Measurements from ENCODE around the gene PRDM11.
"Not testable (repeated sequence)": the region's sequence is repeated elsewhere in the genome, so short reads cannot be mapped to it uniquely, and the experiment has no call there.

The PRDM11 gene

DNA sequence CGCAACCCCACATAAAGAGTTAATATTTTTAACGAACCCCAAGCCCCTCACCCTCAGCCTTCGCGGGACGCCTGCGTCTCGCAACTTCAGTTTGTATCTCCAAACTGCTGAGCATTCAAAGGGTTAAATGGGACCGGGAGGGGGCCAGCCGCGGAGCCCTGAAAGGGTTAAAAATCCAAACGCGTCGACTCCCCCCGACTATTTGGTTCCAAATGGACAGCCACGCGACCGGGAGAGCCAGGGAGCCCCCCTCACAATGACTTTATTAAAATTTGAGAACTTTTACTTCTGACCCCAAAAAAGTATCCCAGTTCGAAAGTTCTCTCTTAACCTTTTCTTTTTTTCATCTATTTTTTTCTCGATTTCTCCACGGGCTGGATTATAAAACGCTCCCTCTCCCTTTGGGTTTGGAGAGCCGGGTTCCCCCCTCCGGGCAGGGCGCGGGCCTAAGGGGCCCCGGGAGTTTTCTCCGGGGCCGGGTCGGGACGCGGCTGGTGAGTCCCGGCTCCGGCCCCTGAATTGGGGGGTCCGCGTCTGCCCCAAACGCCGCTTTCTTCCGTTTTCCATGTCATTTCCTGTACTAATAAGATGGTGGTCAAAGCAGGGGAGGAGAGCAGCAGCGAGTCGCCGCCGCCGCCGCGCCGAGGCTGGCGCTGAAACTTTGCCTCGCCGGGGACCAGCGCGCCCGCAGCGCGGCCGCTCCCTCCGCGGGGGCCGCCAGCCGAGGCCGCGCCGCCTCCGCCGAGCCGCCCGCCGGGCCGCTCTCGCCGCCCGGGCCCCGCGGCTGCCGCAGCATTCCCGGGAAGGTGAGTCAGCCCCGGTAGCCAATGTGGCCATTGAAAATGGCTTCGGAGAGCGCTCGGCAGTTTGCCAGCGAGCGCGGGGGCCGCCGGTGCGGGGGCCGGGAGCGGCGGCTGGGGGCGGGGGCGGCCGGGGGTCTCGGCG is at the start of gene PRDM11:
Gene PRDM11, plus strand, starts transcription at position 568 of the 945 bp plus-strand sequence. CDS start 35,128 bp downstream, outside the sequence.
- peak; percentile 42 for DNase-seq (ENCODE audit: low spot score)

DNA sequence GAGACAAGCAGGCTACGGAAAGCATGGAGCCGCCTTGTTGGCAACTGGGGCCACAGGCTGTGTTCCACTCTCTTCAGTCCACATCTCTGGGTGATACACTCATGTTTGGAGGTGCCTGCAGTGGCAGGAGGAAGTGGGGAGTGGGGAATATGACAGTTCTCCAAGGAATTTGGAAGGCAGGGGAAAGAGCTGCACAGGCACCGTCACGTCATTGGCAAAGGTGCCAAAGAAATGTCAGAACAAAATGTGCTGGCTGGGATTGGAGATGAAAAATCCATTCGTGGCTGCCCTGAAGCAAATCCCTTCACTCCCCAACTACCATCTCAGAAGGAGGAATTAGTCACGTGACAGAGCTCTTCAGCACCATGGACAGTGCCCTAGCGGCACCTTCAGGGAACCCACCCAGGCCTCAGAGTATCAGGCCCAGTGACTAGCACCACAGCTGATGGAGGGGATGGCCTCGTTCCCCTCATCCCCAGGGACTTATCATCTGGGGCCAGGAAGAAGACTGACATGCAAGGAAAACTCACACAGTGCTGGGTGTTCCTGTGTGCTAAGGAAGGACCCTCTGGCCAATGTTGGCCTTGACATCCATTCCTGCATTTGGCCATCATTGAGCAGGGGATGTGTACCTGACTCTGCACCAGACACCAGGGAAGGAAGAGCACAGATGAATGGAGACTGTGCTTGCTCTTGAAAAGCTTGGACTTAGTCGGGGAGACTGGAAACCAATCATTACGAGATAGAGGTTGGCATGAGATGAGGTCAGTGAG is 48.5 kb upstream of the PRDM11 start:
- DNase-seq (ENCODE audit: low spot score) = peak; percentile 78

DNA sequence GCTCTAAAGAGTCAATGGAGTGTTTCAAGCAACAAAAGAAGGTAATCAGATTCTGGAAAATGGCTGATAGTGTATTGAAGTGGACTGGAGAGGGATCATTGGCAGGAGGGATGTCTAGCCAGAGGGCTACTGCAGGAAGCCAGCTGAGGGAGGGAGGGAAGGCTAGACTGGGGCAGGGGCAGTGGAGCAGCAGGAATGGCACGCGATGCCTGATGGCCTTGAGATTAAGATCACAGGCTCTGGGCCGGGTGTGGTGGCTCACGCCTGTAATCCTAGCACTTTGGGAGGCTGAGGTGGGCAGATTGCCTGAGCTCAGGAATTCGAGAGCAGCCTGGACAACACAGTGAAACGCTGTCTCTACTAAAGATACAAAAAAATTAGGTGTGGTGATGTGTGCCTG is 47.5 kb upstream of the PRDM11 start:
- DNase-seq (ENCODE audit: low spot score) = no peak

DNA sequence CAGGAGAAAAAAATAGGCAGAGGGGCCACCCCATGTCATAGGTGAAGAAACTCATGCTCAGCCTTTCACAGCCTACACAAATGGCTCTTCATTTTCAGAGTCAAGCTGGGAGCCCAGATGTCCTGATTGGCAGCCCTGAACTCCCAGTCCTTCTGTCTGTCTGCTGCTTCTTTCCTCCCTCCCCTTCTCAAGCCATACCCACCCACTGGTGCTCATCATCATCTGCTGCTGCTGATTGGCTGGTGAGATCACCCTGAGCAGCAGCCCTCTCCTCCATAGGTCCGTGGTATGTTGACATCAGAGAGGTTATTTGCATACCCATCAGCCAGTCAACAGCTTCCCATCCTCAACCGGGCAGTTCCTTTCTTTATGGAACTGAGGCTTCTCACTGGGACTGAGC is 46.1 kb upstream of the PRDM11 start:
- peak; percentile 74 for DNase-seq (ENCODE audit: low spot score)

DNA sequence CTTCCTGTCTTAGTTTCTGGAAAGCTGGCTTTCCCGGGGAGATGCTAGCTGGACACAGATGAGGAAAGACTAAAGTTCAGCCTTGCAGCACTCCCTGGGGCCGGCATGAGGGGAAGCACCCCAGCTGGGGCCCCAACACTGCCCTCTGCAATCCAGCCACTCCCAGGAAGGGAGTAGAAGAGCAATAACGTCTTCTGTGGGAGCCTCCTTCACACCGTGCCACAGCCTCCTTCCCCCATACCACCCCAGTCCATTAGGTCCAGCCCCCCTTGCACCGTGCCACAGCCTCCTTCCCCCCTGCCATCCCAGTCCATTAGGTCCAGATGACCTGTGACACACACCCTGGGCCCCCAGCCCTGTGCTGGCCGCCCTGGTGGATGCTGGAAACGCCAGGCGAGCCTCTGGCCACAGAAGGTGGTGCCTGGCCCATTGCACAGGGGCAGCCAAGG is 44.1 kb upstream of the PRDM11 start:
- no peak for DNase-seq (ENCODE audit: low spot score)

DNA sequence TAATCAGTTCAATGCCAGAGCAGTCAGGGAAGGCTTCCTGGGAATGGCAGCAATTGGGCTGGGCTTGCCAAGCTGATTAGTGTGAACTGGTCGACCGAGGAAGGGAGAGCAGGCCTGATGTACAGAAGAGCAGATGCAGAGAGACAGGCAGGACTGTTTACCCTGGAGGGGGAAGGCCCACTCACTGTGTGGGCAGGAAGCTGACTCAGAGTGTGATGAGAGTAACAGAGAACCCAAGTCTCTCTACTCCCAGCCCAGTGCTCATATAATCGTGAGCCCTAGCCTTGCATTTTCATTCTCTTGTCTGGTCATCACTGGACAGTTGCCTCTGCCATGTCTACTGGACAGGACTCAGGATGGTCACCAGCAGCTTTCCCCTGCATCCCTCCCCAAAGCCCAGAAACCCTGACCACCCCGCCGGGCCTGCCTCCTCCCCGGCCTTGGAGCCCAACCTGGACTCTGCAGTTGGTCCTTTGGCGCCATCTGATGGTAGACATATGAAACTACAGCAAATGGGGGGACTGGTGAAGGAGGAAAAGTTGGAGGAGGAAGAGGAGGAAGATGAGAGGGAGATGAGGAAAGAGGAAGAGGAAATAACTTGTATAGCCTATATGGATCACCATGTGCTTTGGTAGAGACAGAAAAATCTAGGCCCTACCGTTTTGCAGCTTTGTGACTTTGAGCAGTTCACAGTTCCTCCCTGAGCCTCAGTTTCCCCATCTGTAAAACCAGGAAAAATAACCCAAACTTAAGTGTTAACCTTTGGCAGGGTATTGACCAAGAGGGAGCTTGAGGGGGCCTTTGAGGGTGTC is 43.4 kb upstream of the PRDM11 start:
- peak; percentile 84 for DNase-seq (ENCODE audit: low spot score)

DNA sequence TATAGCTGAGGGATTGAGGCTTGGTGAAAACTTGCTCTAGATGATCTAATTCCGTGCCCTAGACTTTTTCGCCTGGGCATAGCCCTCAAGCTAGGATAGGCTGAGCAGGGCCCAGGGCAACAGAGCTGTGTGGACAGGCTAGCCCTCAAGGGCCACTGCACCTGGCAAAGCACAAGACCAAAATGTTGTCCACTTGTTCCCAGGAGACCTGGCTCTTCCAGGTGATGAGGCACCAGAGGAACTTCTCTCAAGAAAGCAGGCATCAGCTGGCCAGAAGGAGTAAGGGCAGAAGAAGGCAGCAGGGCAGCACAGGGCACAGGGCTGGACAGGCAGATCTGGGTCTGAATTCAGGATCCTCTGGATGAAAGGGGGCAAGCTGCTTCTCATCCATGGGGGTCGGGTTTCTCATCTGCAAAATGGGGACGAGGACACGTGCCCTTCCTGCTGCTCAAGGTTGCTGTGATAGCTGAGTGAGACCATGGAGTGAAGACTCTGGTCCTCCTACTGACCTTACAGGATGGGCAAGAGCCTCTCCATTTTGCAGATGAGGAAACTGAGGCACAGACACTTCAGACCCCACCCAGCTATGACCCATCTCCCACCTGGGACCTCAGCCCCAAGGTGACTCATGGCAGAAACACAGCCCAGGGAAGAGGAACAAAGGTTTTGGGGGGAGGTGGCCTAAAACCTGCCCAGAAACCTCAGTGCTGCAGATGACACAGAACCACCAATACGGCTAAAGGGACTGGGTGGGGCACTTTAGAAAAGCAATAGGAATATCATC is 42.2 kb upstream of the PRDM11 start:
- DNase-seq (ENCODE audit: low spot score) = no peak

DNA sequence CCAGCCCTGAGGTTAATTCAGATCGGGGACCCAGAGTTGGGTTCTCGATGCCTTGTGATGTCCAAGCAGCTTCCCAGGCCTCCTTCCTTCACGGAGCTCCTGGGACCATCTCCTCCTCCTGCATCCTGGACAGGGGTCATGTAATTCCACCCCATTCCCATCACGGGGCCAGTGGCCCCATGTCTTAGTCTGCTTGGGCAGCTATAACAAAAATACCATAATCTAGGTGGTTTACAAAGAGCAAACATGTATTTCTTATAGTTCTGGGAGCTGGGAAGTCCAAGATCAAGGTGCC is 41.7 kb upstream of the PRDM11 start:
- DNase-seq (ENCODE audit: low spot score) = no peak

DNA sequence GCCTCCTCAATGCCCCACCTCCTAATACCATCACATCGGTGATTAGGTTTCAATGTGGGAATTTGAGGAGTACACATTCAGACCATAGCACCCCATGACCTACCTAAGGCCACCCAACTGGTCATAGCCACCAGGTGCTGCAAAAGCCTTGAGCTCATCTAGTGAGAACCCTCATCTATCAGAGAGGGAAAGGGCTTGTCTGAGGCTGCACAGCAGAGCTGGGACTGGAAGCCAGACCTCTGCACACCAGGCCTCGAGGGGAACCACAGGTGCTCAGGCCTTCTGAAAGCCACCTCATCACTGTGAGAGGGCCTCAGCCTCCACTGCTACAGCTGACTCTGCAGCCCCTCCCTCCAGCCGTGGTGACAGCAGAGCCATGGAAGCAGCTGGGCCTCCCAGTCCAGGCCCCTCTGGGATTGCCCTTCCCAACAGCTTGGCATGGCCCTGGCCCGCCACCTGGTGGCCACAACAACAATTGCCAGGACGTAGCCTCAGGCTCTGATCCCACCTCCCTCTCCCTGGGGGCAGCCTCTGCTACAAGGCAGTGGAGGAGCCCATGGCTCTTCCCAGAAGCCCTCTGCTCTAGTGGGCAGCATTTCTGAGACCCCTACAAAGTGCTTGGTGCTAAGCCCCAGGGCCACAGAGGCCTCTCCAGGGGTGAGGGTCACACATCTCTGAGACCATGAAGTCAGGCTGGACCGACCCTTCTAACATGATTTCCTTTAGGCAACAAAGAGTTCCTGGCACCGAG is 41.0 kb upstream of the PRDM11 start:
- peak; percentile 82 for DNase-seq (ENCODE audit: low spot score)

DNA sequence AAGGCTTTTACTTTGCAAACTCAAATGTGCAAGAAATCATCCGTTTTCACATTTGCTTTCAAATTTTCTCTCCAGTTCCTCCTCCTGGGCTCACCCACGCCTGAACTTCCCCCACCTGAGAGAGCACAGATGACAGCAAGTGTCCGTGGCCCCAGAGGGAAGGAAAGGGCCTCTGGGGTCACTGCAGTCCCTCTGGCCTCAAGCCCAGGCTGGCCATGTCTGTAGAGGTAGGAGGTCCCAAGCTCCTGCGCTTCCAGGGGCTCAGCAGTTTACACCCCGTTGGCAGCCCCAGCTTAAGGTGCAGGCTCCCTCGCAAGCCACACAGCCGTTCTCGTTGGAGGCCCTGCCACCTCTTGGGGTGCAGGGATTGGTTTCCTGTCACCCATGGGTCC is 40.5 kb upstream of the PRDM11 start:
- DNase-seq (ENCODE audit: low spot score) = no peak

DNA sequence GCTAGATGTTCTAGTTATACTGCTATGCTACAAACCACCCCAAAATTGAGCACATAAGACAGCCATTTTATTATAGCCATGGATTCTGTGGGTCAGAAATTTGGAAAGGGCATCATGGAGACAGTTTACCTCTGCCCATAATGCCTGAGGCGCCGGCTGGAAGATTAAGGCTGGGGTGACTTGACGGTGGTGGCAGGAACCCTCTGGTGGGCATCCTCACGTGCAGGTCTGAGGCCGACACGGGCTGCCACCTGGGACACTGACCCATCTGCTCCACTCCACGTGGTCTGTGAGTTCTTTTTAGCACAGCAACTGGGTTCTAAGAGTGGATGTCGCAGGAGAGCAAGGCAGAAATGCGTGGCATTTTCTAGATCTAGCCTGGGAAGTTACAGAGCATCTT is 40.0 kb upstream of the PRDM11 start:
- DNase-seq (ENCODE audit: low spot score) = no peak

DNA sequence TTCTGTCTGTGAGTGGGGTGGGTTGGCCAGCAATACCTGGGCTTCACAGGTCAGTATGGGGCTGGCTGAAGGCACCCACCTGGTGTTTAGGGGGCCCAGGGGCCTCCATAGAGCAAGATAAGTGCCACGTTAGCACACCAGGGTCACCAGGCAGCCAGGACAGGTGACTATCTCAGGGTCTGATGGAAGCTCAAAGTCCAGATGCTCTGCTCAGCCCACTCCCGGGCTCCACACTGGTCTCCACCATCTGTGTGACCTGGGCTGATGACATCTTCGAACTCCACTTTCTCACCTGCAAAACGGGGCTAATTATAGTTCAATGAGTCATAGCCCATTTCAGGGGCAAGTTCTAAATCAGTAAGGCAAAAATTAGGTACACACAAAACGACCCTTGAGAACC is 39.4 kb upstream of the PRDM11 start:
- DNase-seq (ENCODE audit: low spot score) = no peak

DNA sequence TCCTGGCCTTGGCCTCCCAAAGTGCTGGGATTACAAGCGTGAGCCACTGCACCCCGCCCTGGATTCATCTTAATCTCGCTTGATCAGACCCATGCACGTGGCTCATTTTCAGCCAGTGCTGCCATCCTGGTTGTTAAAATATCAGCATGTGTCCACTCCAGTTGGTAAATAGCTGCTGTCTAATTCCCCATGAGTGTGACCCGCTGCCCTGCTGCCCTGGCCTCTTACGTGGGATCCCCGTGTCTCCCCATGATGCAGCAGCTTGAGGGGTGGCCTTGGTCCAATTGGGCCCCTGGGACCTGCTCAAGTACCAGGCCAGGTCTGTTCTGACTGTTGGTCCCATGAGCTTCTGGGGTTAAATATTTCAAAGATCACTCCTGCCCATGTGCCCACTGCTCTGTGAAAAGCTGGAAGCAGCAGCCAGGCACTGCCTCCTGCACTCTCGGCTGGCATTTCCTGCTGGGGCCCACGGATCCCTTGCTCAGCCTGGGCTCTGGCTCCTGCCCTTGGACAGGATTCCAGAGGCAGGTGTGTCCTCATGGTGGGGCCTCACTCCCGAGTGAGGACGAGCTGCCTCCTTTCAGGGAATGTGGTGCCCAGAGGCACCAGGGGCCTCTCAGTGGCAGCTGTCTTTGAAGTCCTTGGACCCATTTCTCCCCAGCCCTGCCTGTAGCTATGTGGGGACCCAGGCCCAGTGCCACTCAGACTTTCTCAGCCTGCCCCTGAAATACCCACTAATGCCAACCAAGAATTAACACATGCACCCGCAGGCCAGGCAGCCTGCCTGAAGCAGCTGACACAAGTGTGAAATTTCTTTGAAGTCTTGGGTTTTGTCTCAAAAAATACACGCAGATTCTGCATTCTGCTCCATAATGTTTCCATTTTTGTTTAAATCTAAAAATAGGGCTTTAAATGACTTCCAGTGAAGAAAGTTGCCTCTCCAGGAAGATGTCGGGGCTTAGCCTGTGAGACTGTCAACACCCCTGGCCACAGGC is 38.1 kb upstream of the PRDM11 start:
- no peak for DNase-seq (ENCODE audit: low spot score)

DNA sequence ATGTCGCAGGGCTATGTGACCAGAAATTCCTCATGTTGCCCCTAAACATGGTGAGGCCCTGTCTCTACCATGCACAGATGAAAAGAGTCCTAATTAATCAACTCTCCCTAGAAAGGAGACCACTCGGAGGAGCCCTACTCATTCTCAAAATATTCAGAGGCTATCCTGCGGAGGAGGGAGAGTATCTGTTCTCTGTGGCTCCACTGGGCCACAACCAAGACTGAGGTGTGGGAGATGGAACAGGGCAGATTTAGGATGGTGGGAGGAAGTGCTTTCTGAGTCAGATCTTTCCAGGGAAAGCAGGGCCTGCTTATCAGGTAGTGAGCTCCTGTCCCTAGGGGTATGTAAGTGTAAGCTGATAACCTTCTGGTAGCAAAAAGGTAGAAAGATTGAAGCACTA is 37.0 kb upstream of the PRDM11 start:
- DNase-seq (ENCODE audit: low spot score) = no peak

DNA sequence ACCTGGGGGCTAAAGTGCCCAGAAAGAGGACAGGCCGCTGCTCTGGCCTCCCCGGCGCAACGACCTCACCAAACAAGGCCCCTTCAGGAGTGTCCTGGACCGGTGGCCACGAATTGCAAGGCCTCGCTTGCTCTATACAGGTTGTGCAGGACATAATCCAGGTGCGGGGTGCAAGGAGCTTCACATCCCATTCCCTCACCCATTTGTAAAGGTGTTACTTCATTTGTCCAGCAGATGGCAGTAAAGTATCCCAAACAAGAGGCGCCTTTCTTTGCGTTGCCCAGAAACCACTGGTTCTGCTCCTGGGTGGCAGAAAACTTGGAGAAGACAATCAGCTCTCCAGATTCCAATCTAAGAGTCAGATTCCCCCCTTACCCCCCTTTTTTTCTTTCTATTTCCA is 35.9 kb upstream of the PRDM11 start:
- DNase-seq (ENCODE audit: low spot score) = peak; percentile 88

DNA sequence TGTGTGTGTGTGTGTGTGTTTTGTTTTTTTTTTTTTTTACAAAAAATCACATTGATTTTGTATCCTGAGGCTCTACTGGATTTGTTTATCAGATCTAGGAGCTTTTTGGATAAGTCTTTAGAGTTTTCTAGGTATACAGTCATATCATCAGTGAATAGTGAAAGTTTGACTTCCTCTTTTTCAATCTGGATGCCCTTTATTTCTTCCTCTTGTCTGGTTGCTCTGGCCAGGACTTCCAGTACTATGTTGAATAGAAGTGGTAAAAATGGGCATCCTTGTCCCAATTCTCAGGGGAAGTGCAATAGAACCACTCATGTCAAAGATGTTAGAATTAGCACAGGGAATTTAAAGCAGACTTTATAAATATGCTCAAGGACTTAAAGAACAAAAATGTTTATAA is 32.6 kb upstream of the PRDM11 start:
- DNase-seq (ENCODE audit: low spot score) = no peak

DNA sequence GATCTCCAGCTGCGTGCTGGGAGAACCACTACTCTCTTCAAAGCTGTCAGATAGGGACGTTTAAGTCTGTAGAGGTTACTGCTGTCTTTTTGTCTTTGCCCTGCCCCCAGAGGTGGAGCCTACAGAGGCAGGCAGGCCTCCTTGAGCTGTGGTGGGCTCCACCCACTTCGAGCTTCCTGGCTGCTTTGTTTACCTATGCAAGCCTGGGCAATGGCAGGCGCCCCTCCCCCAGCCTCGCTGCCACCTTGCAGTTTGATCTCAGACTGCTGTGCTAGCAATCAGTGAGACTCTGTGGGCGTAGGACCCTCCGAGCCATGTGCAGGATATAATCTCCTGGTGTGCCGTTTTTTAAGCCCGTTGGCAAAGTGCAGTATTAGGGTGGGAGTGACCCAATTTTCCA is 18.6 kb upstream of the PRDM11 start:
- not testable (repeated sequence) for DNase-seq (ENCODE audit: low spot score)

DNA sequence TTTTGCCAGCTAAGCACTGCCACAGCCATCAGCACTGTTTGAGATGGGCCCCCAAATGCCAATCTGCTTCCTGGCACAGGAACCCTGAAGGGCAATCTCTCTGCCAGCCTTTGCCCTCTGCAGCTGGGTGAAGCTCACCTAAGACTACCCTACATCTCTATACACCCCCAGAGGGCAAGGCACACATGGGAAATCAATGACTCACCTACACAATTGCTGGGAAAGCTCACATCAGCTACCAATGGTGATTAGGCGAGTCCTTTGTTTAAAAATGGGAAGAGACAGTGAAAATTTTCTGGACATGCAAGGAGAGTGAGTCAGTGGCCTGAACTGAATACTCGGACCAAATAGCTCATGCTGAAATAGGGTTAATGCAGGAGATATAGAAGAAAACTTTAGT is 12.6 kb upstream of the PRDM11 start:
- DNase-seq (ENCODE audit: low spot score) = no peak

DNA sequence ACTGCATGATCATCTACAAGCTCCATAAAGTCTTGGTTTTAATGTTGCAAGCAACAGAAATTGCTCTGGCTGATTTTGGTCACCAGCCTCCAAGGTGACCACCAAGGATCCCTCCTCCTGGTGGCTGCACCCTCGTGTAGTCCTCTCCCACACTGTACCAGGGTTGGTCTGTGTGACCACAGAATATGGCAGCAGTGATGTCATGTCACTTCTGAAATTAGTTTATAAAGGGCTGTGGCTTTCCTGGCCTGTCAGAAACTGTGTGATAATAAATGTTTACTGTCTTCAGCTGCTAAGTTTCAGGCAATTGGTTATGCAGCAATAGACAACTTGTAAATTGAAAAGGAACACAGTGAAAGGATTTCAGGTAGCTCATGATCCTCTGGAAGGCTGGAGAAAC is 5.3 kb upstream of the PRDM11 start:
- no peak for DNase-seq (ENCODE audit: low spot score)

DNA sequence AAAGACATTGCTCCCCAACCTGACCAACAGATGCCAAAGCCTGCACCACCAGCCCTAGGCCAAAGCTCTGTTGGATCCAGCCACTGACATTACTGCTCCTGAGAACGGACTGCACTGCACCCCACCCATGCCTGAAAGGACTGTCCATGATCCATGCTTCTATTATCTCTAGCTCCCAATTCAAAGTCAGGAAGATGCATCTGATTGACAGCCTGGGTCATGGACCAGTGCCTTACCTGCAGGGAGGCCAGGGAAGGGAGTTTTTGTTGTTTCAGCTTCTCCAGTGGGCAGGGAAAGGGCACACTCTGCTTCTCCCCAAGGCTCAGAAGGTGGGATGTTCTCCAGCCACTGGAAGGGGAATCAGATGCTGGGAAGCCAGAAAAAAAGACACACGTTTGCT is 4.8 kb upstream of the PRDM11 start:
- no peak for DNase-seq (ENCODE audit: low spot score)

All from cerebellar cortex (tissue), 1 donor.